Measurements from ENCODE around the gene SEMA3D. TPM values are rescaled to one million over a fixed set of nuclear protein-coding genes. Genes with fewer than 3 reads are reported as not detected.

SEMA3D gene
- polyA plus RNA-seq, 2 of the 4 experiments (the other 2 are of a cell fraction): 0.04 to 0.13 TPM

DNA sequence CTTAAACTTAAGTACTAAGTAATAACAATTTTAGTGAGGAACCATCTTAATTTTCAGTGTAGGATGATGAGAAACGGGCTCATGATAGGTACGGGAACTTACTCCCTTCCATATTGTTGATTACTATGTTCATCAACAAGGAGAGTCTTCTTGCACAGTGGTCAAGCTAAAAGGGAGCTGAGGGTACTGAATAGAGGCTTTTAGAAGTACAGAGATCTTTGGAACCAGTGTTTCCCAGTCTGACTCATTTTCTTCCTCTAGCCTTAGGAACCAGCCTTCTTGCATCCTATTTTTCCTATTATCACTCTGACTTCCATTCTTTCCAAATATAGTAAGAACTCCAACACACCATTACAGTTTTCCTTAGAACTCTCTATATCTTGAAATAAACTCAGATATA lies 17.6 kb upstream of the SEMA3D start:
- no peak overlapping the region for H3K4me2 ChIP-seq
- ChIA-PET CTCF (interaction anchor here (0.6 to 2.0 kb wide), 2 partner anchors 18 to 275 kb away, joined by 4 to 9 read pairs; partner anchors contain the start of gene SEMA3D), POLR2A (no interaction called here)
- no peak for FAIRE-seq
- no peak overlapping the region for H3K4me3 ChIP-seq
- H3K27ac ChIP-seq: no peak overlapping the region
- 63% methylated on average over 2 of the region's 2 CpGs for WGBS (ENCODE audit: missing lambda C conversion rate)
- TF ChIP-seq FOSL2 (IDR thresholded peaks at IDR 0.05) (no peak), FOSL2 (CRISPR knock-in tag; IDR thresholded peaks at IDR 0.05) (no peak), BCL3 (IDR thresholded peaks at IDR 0.05) (no peak), KDM5A (IDR thresholded peaks at IDR 0.05) (no peak), KDM1A (IDR thresholded peaks at IDR 0.05; ENCODE audit: low read depth) (no peak)
- no peak for ATAC-seq
- no peaks in the 10 kb centered on the region for H3K9me3 ChIP-seq
- no peak for DNase-seq (ENCODE audit: low read depth in 1 of 2, low spot score in 1 of 2)
- no peaks in the 10 kb centered on the region for H3K4me1 ChIP-seq

DNA sequence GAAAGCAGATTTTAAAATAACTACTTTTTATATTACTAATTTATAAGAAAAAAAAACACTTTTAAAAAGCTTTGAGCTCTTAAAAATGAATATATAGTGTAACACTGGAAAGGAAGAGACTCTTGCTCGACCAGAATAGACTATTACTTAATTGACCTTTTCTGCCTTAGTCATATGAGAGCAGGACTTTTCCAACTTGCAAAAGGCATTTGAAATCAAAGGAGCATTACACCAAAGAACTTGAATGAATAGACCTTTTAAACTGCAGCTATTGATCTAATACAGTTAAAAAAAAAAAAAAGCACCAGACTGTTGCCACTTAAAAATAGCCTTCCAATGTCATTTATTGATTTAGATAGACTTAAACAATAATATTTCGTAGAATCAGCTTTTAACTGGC lies 17.2 kb upstream of the SEMA3D start:
- ATAC-seq (no peak), FAIRE-seq (no peak), DNase-seq (ENCODE audit: low read depth in 1 of 2, low spot score in 1 of 2) (no peak)
- Histone ChIP-seq H3K4me3 (no peak overlapping the region), H3K27ac (no peak overlapping the region), H3K9me3 (no peaks in the 10 kb centered on the region), H3K4me2 (no peak overlapping the region), H3K4me1 (no peaks in the 10 kb centered on the region)
- no peak for TF ChIP-seq ZC3H11A (IDR thresholded peaks at IDR 0.05)
- TF ChIP-seq ZSCAN20 (CRISPR knock-in tag; IDR thresholded peaks at IDR 0.05): no peak
- no peak for TF ChIP-seq TP53 (CRISPR knock-in tag; IDR thresholded peaks at IDR 0.05)
- no peak for TF ChIP-seq KDM1A (IDR thresholded peaks at IDR 0.05; ENCODE audit: low read depth)
- TF ChIP-seq CHD4 (IDR thresholded peaks at IDR 0.05; ENCODE audit: borderline replicate concordance): no peak
- TF ChIP-seq POLR2A (IDR thresholded peaks at IDR 0.05; ENCODE audit: low read length): no peak
- TF ChIP-seq GATA3 (IDR thresholded peaks at IDR 0.05; ENCODE audit: borderline replicate concordance): no peak
- no peak for TF ChIP-seq HOXB13 (CRISPR knock-in tag; IDR thresholded peaks at IDR 0.05; ENCODE audit: low read depth)
- TF ChIP-seq ZNF302 (CRISPR knock-in tag; IDR thresholded peaks at IDR 0.05): no peak
- TF ChIP-seq MYC (IDR thresholded peaks at IDR 0.05; ENCODE audit: borderline replicate concordance, low read length): no peak
- TF ChIP-seq CEBPB (IDR thresholded peaks at IDR 0.05): no peak
- TF ChIP-seq SREBF2 (IDR thresholded peaks at IDR 0.05): no peak
- no peak for TF ChIP-seq HMGXB4 (CRISPR knock-in tag; IDR thresholded peaks at IDR 0.05; ENCODE audit: borderline replicate concordance)
- TF ChIP-seq ESRRA (IDR thresholded peaks at IDR 0.05; ENCODE audit: borderline replicate concordance, low read length): no peak
- 5% methylated on average over 2 of the region's 2 CpGs for WGBS (ENCODE audit: missing lambda C conversion rate)
- CTCF ChIA-PET: interaction anchor here (2.0 kb wide), 1 partner anchor 18 kb away, joined by 9 read pairs; the partner anchor contains the start of gene SEMA3D
- POLR2A ChIA-PET: no interaction called here

GRCh38 chr7:85201209-85201608 lies 14.4 kb upstream of the SEMA3D start:
- POLR2A ChIA-PET: no interaction called here
- H3K9me3 ChIP-seq: no peaks in the 10 kb centered on the region
- ATAC-seq (no peak), DNase-seq (ENCODE audit: low read depth in 1 of 2, low spot score in 1 of 2) (no peak), FAIRE-seq (no peak)
- no peak overlapping the region for H3K4me3 ChIP-seq
- H3K4me1 ChIP-seq: no peaks in the 10 kb centered on the region
- H3K4me2 ChIP-seq: no peak overlapping the region
- TF ChIP-seq NR3C1 (IDR thresholded peaks at IDR 0.05): no peak
- TF ChIP-seq ELK1 (IDR thresholded peaks at IDR 0.05; ENCODE audit: low read depth, low read length): no peak
- TF ChIP-seq POLR2AphosphoS2 (conservative IDR thresholded peaks at IDR 0.05; ENCODE audit: low read length): no peak
- TF ChIP-seq RARB (CRISPR knock-in tag; IDR thresholded peaks at IDR 0.05): no peak
- no peak for TF ChIP-seq JUN (IDR thresholded peaks at IDR 0.05)
- TF ChIP-seq CBX8 (IDR thresholded peaks at IDR 0.05): no peak
- TF ChIP-seq, protein P1, sequence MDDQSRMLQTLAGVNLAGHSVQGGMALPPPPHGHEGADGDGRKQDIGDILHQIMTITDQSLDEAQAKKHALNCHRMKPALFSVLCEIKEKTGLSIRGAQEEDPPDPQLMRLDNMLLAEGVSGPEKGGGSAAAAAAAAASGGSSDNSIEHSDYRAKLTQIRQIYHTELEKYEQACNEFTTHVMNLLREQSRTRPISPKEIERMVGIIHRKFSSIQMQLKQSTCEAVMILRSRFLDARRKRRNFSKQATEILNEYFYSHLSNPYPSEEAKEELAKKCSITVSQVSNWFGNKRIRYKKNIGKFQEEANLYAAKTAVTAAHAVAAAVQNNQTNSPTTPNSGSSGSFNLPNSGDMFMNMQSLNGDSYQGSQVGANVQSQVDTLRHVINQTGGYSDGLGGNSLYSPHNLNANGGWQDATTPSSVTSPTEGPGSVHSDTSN (IDR thresholded peaks at IDR 0.05): no peak
- no peak for TF ChIP-seq CHD2 (IDR thresholded peaks at IDR 0.05; ENCODE audit: low read length, partially characterized antibody)
- TF ChIP-seq NPAS2 (CRISPR knock-in tag; IDR thresholded peaks at IDR 0.05; ENCODE audit: borderline replicate concordance): no peak
- TF ChIP-seq CEBPB (IDR thresholded peaks at IDR 0.05): no peak
- TF ChIP-seq FOXS1 (CRISPR knock-in tag; IDR thresholded peaks at IDR 0.05): no peak
- TF ChIP-seq RNF2 (IDR thresholded peaks at IDR 0.05; ENCODE audit: borderline replicate concordance, low read depth): no peak
- no peak for TF ChIP-seq HOXB13 (CRISPR knock-in tag; IDR thresholded peaks at IDR 0.05; ENCODE audit: low read depth)
- TF ChIP-seq EHMT2 (IDR thresholded peaks at IDR 0.05; ENCODE audit: low read depth): no peak
- WGBS (ENCODE audit: missing lambda C conversion rate): 25% methylated on average over 2 of the region's 2 CpGs
- CTCF ChIA-PET: no interaction called here
- H3K27ac ChIP-seq: no peak overlapping the region
